SU-DHL-6 (cell line): ENCODE data around the gene RPTOR.

ENCODE experiments used
- H2AFZ ChIP-seq: fragments of 200-600 bp; sonication (generic); 2 replicates; pipeline ENCODE4 v1.6.1; 2014; ENCODE audit warnings: low read depth, mild to moderate bottlenecking, moderate library complexity, mixed read lengths, antibody characterized with exemption, low read length; ENCODE audit not compliant: severe bottlenecking
- H3F3A ChIP-seq: fragments of 200-600 bp; shearing (Covaris generic); 2 replicates; pipeline ENCODE4 v1.6.0; 2016; ENCODE audit warnings: antibody characterized with exemption, mild to moderate bottlenecking; ENCODE audit not compliant: insufficient read depth
- H3K27ac ChIP-seq: fragments of 200-600 bp; sonication (generic); 2 replicates; pipeline ENCODE4 v1.5.1; 2016; ENCODE audit warnings: low read depth, mild to moderate bottlenecking, low read length, moderate library complexity, mixed read lengths
- H3K27me3 ChIP-seq: fragments of 200-600 bp; sonication (generic), shearing (Covaris generic); 2 replicates; pipeline ENCODE4 v1.6.0; 2014; ENCODE audit warnings: mild to moderate bottlenecking, low read length
- H3K36me3 ChIP-seq: fragments of 200-600 bp; sonication (generic); 2 replicates; pipeline ENCODE4 v1.6.1; 2014; ENCODE audit warnings: mild to moderate bottlenecking, low read length, mixed read lengths
- H3K4me2 ChIP-seq: fragments of 300-600, 200-600 bp; shearing (Covaris generic), sonication (generic); 2 replicates; pipeline ENCODE4 v1.6.0; 2014; ENCODE audit warnings: low read length, low read depth, mild to moderate bottlenecking; ENCODE audit not compliant: poor library complexity, severe bottlenecking
- H3K4me3 ChIP-seq: fragments of 200-600 bp; sonication (generic); 2 replicates; pipeline ENCODE4 v1.5.1; 2014; ENCODE audit warnings: antibody characterized with exemption, low read length, mild to moderate bottlenecking, mixed read lengths; ENCODE audit not compliant: insufficient read depth, poor library complexity, severe bottlenecking
- H3K79me2 ChIP-seq: fragments of 200-600 bp; sonication (generic); 2 replicates; pipeline ENCODE4 v1.6.1; 2014; ENCODE audit warnings: mild to moderate bottlenecking, low read length, moderate library complexity; ENCODE audit not compliant: insufficient read depth
- H3K9ac ChIP-seq: fragments of 200-600 bp; sonication (generic); 2 replicates; pipeline ENCODE4 v1.7.0; 2014; ENCODE audit warnings: mild to moderate bottlenecking, low read length
- H3K9me2 ChIP-seq: fragments of 200-600 bp; sonication (generic); replicated peaks from 2 replicates; pipeline ENCODE4 v1.6.1; 2014; ENCODE audit warnings: low read length; ENCODE audit not compliant: insufficient read depth
- H3K9me3 ChIP-seq: fragments of 200-600 bp; sonication (generic); 2 replicates; pipeline ENCODE4 v1.6.1; 2014; ENCODE audit warnings: low read length, mixed read lengths; ENCODE audit not compliant: insufficient read depth
- H4K20me1 ChIP-seq: fragments of 200-600 bp; sonication (generic); 2 replicates; pipeline ENCODE4 v1.6.1; 2014; ENCODE audit warnings: low read depth, mild to moderate bottlenecking, antibody characterized with exemption, low read length, moderate library complexity, mixed read lengths
- EZH2phosphoT487 ChIP-seq: fragments of 200-600 bp; sonication (generic), shearing (Covaris generic); conservative IDR thresholded peaks from 2 replicates; pipeline ENCODE4 v1.6.1; 2018; ENCODE audit warnings: mild to moderate bottlenecking, antibody characterized with exemption, low read length, moderate library complexity, mixed read lengths
- TF ChIP-seq, protein P1 (sequence below): fragments of 200-600 bp; sonication (generic); IDR thresholded peaks from one replicate; pipeline ENCODE4 v1.5.1; 2017; ENCODE audit warnings: antibody characterized with exemption, mild to moderate bottlenecking, low read length, moderate library complexity; ENCODE audit not compliant: insufficient read depth, poor library complexity, severe bottlenecking

RPTOR gene

DNA sequence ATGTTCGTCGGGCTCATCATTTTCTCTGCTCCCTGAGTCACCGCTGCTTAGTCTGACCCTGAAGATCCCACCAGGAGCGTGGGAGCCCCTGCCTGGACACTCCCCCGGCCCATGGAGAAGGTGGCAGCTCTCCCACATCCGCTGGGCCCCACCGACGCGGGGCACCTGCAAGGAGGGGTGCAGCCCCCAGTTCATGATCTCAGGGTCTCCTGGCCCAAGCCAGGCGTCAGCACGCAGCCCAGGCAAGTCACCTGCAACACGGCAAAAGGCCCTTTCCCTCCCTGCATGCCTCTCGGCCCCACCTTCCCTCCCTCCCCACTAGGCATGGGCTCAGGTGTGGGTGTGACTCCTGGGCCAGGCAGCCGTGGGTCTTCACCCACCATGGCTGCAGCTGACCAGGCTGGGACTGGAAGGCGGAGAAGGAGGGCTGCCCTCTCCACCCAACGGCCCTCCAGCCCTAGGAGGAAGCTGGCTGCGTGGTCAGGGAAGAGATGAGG is 437.3 kb downstream of the RPTOR start:
- H3K9me2 ChIP-seq: no peaks in the 10 kb centered on the region
- H3K9me3 ChIP-seq: no peaks in the 10 kb centered on the region
- no peak overlapping the region for H3K4me2 ChIP-seq
- H3K36me3 ChIP-seq: no peaks in the 10 kb centered on the region
- no peak overlapping the region for H2AFZ ChIP-seq
- H4K20me1 ChIP-seq: no peaks in the 10 kb centered on the region
- H3K27ac ChIP-seq: no peak overlapping the region
- H3F3A ChIP-seq: no peaks in the 10 kb centered on the region
- TF ChIP-seq EZH2phosphoT487: no peak
- TF ChIP-seq, protein P1, sequence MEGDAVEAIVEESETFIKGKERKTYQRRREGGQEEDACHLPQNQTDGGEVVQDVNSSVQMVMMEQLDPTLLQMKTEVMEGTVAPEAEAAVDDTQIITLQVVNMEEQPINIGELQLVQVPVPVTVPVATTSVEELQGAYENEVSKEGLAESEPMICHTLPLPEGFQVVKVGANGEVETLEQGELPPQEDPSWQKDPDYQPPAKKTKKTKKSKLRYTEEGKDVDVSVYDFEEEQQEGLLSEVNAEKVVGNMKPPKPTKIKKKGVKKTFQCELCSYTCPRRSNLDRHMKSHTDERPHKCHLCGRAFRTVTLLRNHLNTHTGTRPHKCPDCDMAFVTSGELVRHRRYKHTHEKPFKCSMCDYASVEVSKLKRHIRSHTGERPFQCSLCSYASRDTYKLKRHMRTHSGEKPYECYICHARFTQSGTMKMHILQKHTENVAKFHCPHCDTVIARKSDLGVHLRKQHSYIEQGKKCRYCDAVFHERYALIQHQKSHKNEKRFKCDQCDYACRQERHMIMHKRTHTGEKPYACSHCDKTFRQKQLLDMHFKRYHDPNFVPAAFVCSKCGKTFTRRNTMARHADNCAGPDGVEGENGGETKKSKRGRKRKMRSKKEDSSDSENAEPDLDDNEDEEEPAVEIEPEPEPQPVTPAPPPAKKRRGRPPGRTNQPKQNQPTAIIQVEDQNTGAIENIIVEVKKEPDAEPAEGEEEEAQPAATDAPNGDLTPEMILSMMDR: no peak
- no peak overlapping the region for H3K9ac ChIP-seq
- no peak overlapping the region for H3K4me3 ChIP-seq
- no peaks in the 10 kb centered on the region for H3K27me3 ChIP-seq
- no peaks in the 10 kb centered on the region for H3K79me2 ChIP-seq

DNA sequence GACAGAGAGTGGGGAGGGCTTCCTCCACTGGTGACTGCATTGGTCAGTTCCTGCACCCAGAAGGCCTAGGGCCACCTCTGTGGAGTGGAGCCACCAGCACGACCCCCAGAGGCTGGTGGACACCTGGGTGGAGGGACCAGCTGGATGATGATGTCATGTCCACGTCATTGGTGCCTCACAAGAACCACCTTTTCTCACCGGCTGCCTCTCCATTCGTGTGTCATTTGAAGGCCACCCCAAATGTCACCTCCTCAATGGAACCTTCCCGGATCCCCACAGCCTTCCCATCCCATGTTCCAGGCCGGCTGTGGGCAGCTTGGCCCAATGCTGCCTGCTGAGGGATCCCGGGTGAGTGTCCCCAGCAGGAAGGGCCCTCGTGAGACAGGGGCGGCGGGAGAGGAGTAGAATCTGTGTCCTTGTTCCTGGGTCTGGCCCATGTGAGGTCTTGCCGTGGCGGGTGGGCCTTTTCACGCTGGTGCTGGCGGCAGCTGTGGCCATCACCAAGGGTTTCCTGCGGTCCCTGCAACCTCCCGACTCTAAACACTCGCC is 437.9 kb downstream of the RPTOR start:
- no peaks in the 10 kb centered on the region for H3K36me3 ChIP-seq
- H3K27ac ChIP-seq: no peak overlapping the region
- TF ChIP-seq, protein P1: no peak
- TF ChIP-seq EZH2phosphoT487: no peak
- no peak overlapping the region for H3K4me3 ChIP-seq
- H3K79me2 ChIP-seq: no peaks in the 10 kb centered on the region
- H4K20me1 ChIP-seq: no peaks in the 10 kb centered on the region
- no peaks in the 10 kb centered on the region for H3K9me3 ChIP-seq
- H3F3A ChIP-seq: no peaks in the 10 kb centered on the region
- no peaks in the 10 kb centered on the region for H3K27me3 ChIP-seq
- H3K9ac ChIP-seq: no peak overlapping the region
- no peaks in the 10 kb centered on the region for H3K9me2 ChIP-seq
- no peak overlapping the region for H3K4me2 ChIP-seq
- no peak overlapping the region for H2AFZ ChIP-seq

DNA sequence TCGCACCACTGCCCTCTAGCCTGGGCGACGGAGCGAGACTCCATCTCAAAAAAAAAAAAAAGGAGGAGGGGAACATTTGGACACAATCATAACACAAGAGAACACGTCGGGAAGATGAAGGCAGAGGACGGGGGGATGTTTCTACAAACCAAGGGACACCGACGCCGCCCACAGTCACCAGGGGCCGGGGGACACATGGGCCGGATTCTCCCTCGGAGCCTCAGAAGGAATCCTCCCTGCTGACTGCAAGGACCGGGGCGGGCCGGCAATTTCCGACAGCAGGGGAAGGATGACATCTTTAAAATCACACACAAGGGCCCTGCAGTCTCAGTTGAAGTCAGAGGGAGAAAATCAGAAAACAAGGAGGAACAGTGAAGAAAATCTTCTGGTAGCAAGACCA is 438.9 kb downstream of the RPTOR start:
- Histone ChIP-seq H3K9ac (no peak overlapping the region), H3F3A (no peaks in the 10 kb centered on the region), H3K27me3 (no peaks in the 10 kb centered on the region), H3K9me2 (no peaks in the 10 kb centered on the region), H3K27ac (no peak overlapping the region), H4K20me1 (no peaks in the 10 kb centered on the region), H3K79me2 (no peaks in the 10 kb centered on the region), H3K4me2 (no peak overlapping the region), H3K36me3 (no peaks in the 10 kb centered on the region), H3K4me3 (no peak overlapping the region), H3K9me3 (no peaks in the 10 kb centered on the region), H2AFZ (no peak overlapping the region)
- TF ChIP-seq EZH2phosphoT487: no peak
- TF ChIP-seq, protein P1: no peak
